IMR-90 (cell line): ENCODE results near the gene BCL6. TPM values are rescaled to one million over a fixed set of nuclear protein-coding genes. Genes with fewer than 3 reads are reported as not detected.

Experiments
- ATAC-seq: fragments of 200-7000 bp; cut with Tn5 transposase; 2 replicates; pipeline ENCODE4 v1.9.1; 2020; ENCODE audit warnings: low read depth, mild to moderate bottlenecking, moderate library complexity
- BruUV-seq: library from RNA; stranded (reverse); fragments of 400-500 nt; replicated peaks from 2 replicates; lab custom pipeline; 2021; lab: Mats Ljungman, UMichigan
- CTCF ChIA-PET: fragments of 300-600 bp; formaldehyde crosslinking; extraction: SDS; loops from one replicate; lab custom pipeline; 2021; ENCODE audit warnings: antibody characterized with exemption; lab: Yijun Ruan, JAX
- POLR2A ChIA-PET: fragments of 300-600 bp; sonication (Branson Sonifier 250); formaldehyde crosslinking; loops from one replicate; lab custom pipeline; 2022; ENCODE audit warnings: antibody characterized with exemption; ENCODE audit not compliant: unreplicated experiment; lab: Charles Lee
- DNase-seq: peaks from one replicate; pipeline ENCODE4 v3.0.0; 2013
- H2AFZ ChIP-seq: replicated peaks from 2 replicates; pipeline ENCODE3; 2013; ENCODE audit warnings: low read length, mild to moderate bottlenecking; ENCODE audit not compliant: poor library complexity
- H2AK5ac ChIP-seq: 2 replicates; pipeline ENCODE4 v1.6.1; 2013; ENCODE audit warnings: low read depth, low read length, inconsistent platforms
- H2AK9ac ChIP-seq: replicated peaks from 2 replicates; pipeline ENCODE3; 2013; ENCODE audit warnings: mild to moderate bottlenecking, low read depth, low read length, moderate library complexity; ENCODE audit not compliant: poor library complexity
- H2BK120ac ChIP-seq: 2 replicates; pipeline ENCODE4 v1.6.1; 2013; ENCODE audit warnings: low read depth, low read length, inconsistent platforms
- H2BK15ac ChIP-seq: 3 replicates; pipeline ENCODE4 v1.6.1; 2013; ENCODE audit warnings: low read depth, low read length, inconsistent platforms
- H2BK20ac ChIP-seq: 2 replicates; pipeline ENCODE4 v1.6.1; 2013; ENCODE audit warnings: low read depth, mild to moderate bottlenecking, inconsistent platforms, low read length, moderate library complexity
- H2BK5ac ChIP-seq: 2 replicates; pipeline ENCODE4 v1.6.1; 2013; ENCODE audit warnings: mild to moderate bottlenecking, low read depth, low read length, inconsistent platforms; ENCODE audit not compliant: poor library complexity, severe bottlenecking
- H3K14ac ChIP-seq: replicated peaks from 2 replicates; pipeline ENCODE4 v1.6.1; 2013; ENCODE audit warnings: low read depth, low read length, inconsistent platforms
- H3K18ac ChIP-seq: 2 replicates; pipeline ENCODE4 v1.6.1; 2013; ENCODE audit warnings: low read depth, low read length, control low read depth
- H3K23ac ChIP-seq: 2 replicates; pipeline ENCODE4 v1.6.1; 2013; ENCODE audit warnings: low read depth, low read length, inconsistent platforms
- H3K27ac ChIP-seq: 2 replicates; pipeline ENCODE4 v1.5.1; 2013; ENCODE audit warnings: mild to moderate bottlenecking, control low read depth, low read length; ENCODE audit not compliant: insufficient read depth
- H3K27me3 ChIP-seq: 2 replicates; pipeline ENCODE4 v1.6.1; 2013; ENCODE audit warnings: low read length; ENCODE audit not compliant: control insufficient read depth, insufficient read depth
- H3K36me3 ChIP-seq: 2 replicates; pipeline ENCODE4 v1.6.1; 2013; ENCODE audit warnings: low read length, mixed read lengths; ENCODE audit not compliant: control insufficient read depth, insufficient read depth
- H3K4ac ChIP-seq: 2 replicates; pipeline ENCODE4 v1.6.1; 2013; ENCODE audit warnings: low read depth, low read length, inconsistent platforms
- H3K4me1 ChIP-seq: 2 replicates; pipeline ENCODE4 v1.6.1; 2013; ENCODE audit warnings: low read length, mixed read lengths; ENCODE audit not compliant: control insufficient read depth, insufficient read depth
- H3K4me2 ChIP-seq: 2 replicates; pipeline ENCODE4 v1.6.1; 2013; ENCODE audit warnings: low read depth, mild to moderate bottlenecking, control low read depth, low read length, moderate library complexity
- H3K4me3 ChIP-seq: 2 replicates; pipeline ENCODE4 v1.5.1; 2013; ENCODE audit warnings: low read depth, mild to moderate bottlenecking, control low read depth, low read length, moderate library complexity; ENCODE audit not compliant: insufficient read depth
- H3K56ac ChIP-seq: 2 replicates; pipeline ENCODE4 v1.6.1; 2013; ENCODE audit warnings: low read length, inconsistent platforms; ENCODE audit not compliant: insufficient read depth; ENCODE audit errors: extremely low read depth
- H3K79me1 ChIP-seq, 2 experiments: 2 replicates each; pipeline ENCODE4 v1.6.1; 2013; ENCODE audit warnings: low read length in 2 of 2, inconsistent platforms in 1 of 2, low read depth in 1 of 2
- H3K9ac ChIP-seq: 2 replicates; pipeline ENCODE4 v1.6.1; 2013; ENCODE audit warnings: low read depth, low read length, control low read depth
- H3K9me1 ChIP-seq: 2 replicates; pipeline ENCODE4 v1.6.1; 2013; ENCODE audit warnings: low read length, inconsistent platforms; ENCODE audit not compliant: insufficient read depth
- H3K9me3 ChIP-seq: 2 replicates; pipeline ENCODE4 v1.6.1; 2013; ENCODE audit warnings: low read length; ENCODE audit not compliant: control insufficient read depth, insufficient read depth
- H4K20me1 ChIP-seq: 2 replicates; pipeline ENCODE4 v1.6.1; 2013; ENCODE audit warnings: low read length, inconsistent platforms; ENCODE audit not compliant: insufficient read depth
- H4K5ac ChIP-seq: 2 replicates; pipeline ENCODE4 v1.6.1; 2013; ENCODE audit warnings: mild to moderate bottlenecking, low read depth, low read length, control low read depth
- H4K8ac ChIP-seq, 2 experiments: 2 replicates each; pipeline ENCODE4 v1.6.1; 2013; ENCODE audit warnings: low read depth in 2 of 2, low read length in 2 of 2, control low read depth in 1 of 2, inconsistent platforms in 1 of 2
- H4K91ac ChIP-seq: 2 replicates; pipeline ENCODE4 v1.6.1; 2013; ENCODE audit warnings: low read depth, low read length, inconsistent platforms; ENCODE audit not compliant: insufficient read depth
- CEBPB ChIP-seq: IDR thresholded peaks from 2 replicates; pipeline ENCODE4 v1.6.1; 2012; ENCODE audit warnings: low read depth, low read length, improper control_type of control experiment
- CHD1 ChIP-seq: IDR thresholded peaks from 2 replicates; pipeline ENCODE4 v1.6.1; 2012; ENCODE audit warnings: low read depth, low read length, improper control_type of control experiment
- CTCF ChIP-seq: conservative IDR thresholded peaks from 2 replicates; pipeline ENCODE4 v1.5.1; 2012; ENCODE audit warnings: mild to moderate bottlenecking, low read depth, low read length, improper control_type of control experiment
- ELK1 ChIP-seq: fragments of 150-350 bp; IDR thresholded peaks from 2 replicates; pipeline ENCODE4 v1.6.1; 2016; ENCODE audit warnings: low read depth, mild to moderate bottlenecking, low read length, moderate library complexity, borderline replicate concordance
- FOS ChIP-seq: fragments of 150-350 bp; IDR thresholded peaks from 2 replicates; pipeline ENCODE4 v1.6.1; 2016; ENCODE audit warnings: low read depth, low read length
- MAZ ChIP-seq: IDR thresholded peaks from 2 replicates; pipeline ENCODE4 v1.6.1; 2012; ENCODE audit warnings: low read depth, mild to moderate bottlenecking, low read length, improper control_type of control experiment, moderate library complexity, borderline replicate concordance
- MXI1 ChIP-seq: IDR thresholded peaks from 2 replicates; pipeline ENCODE4 v1.6.1; 2012; ENCODE audit warnings: low read depth, mild to moderate bottlenecking, low read length, moderate library complexity, borderline replicate concordance
- NFE2L2 ChIP-seq: fragments of 150-350 bp; IDR thresholded peaks from 2 replicates; pipeline ENCODE4 v1.6.1; 2016; ENCODE audit warnings: low read depth, mild to moderate bottlenecking, low read length
- POLR2A ChIP-seq: IDR thresholded peaks from 2 replicates; pipeline ENCODE4 v1.6.1; 2012; ENCODE audit warnings: mild to moderate bottlenecking, low read depth, low read length
- RAD21 ChIP-seq: IDR thresholded peaks from 2 replicates; pipeline ENCODE4 v1.6.1; 2012; ENCODE audit warnings: low read length, improper control_type of control experiment
- RCOR1 ChIP-seq: IDR thresholded peaks from 2 replicates; pipeline ENCODE4 v1.6.1; 2012; ENCODE audit warnings: mild to moderate bottlenecking, low read length, improper control_type of control experiment; ENCODE audit not compliant: insufficient replicate concordance
- RFX5 ChIP-seq: IDR thresholded peaks from 2 replicates; pipeline ENCODE4 v1.8.0; 2012; ENCODE audit warnings: low read depth, mild to moderate bottlenecking, low read length, moderate library complexity
- SMC3 ChIP-seq: fragments of 150-350 bp; IDR thresholded peaks from 2 replicates; pipeline ENCODE4 v1.6.1; 2016; ENCODE audit warnings: low read depth, mild to moderate bottlenecking, antibody characterized with exemption, low read length, moderate library complexity
- WGBS, 2 experiments: methylation state at CpG; one replicate each; pipeline versions ENCODE4 v1.1.5 to v1.1.7; 2013; ENCODE audit warnings: missing lambda C conversion rate in 2 of 2; ENCODE audit not compliant: insufficient read length in 1 of 2; ENCODE audit errors: extremely low coverage in 2 of 2; 5-methylcytosine and 5-hydroxymethylcytosine counted together
- dilution Hi-C: fragments of 300-500 bp; cut with HindIII; formaldehyde crosslinking; loops from one replicate; pipeline ENCODE4 v1.14.3; 2018; ENCODE audit warnings: low sequenced_read_pairs; ENCODE audit not compliant: unreplicated experiment
- in situ Hi-C: fragments of 300-500 bp; cut with MboI; formaldehyde crosslinking; loops from 3 replicates; pipeline ENCODE4 v1.14.3; 2019; ENCODE audit warnings: low sequenced_read_pairs, inconsistent platforms, mixed read lengths
- intact Hi-C: fragments of 100-400 bp; cut with micrococcal nuclease; formaldehyde crosslinking; loops from 2 replicates; pipeline ENCODE4 v1.10.0; 2022
- polyA plus RNA-seq, 3 experiments: library from polyadenylated mRNA; depleted of rRNA; stranded (reverse); fragments of >200 nt; gene quantifications; 2 replicates each; pipeline ENCODE4 v1.2.3, GENCODE V29; 2012; ENCODE audit warnings: low replicate concordance in 1 of 3
- total RNA-seq: library from RNA; depleted of rRNA; stranded (reverse); fragments of >200 nt; gene quantifications from 2 replicates; pipeline ENCODE4 v1.2.3, GENCODE V29; 2012
- TF ChIP-seq, protein P1 (sequence below): fragments of 150-350 bp; IDR thresholded peaks from 2 replicates; pipeline ENCODE4 v1.6.1; 2017; ENCODE audit warnings: mild to moderate bottlenecking, antibody characterized with exemption, low read length, low read depth

Gene BCL6
- total and polyA plus RNA-seq, 2 of the 4 experiments (the other 2 are of a cell fraction): 19.7 to 22.6 TPM

DNA sequence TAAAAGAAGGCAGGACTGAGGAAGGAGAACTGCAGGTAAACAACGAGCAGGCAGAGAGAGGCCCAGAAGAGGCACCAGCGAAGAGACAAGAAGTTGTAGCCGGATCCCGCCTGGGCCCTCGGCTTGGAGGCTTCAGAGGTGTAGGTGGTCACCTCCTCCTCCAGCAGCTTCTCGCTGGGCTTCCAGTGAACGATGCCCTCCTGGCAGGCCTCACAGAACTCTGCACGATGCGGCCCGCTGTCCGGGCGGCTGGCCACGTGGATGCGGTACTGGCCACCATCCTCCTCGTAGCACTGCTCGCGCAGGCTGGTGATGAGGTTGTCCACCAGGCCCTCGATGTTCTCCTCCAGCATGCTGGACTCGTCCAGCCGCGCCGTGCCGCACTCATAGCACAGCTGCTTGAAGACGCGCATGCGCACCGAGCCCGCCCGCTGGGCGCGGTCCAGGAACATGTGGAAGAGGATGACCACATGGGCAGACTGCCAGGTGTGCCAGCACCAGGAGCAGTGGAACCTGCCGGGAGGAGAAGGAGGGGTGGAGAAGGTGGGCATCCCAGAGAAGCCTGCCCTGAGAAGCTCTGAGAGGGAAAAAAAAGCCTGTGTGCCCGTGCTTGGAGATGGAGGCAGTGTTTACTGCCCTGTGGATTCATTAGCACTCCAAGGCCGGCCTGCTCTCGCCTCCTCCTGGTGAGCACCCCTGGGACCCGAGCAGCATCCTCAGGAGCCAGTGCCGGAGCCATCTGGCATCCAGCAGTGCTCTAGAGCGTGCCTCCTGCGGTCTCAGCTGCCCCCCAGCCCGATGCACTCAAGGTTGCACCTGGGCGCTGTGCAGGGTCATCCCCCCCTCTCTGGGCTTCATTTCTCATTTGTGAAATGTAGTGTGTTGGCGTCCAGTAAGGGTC lies 46.5 kb downstream of the BCL6 start:
- Histone ChIP-seq H3K4ac (no peak overlapping the region), H4K5ac (no peak overlapping the region), H3K14ac (no peak overlapping the region), H3K9me3 (no peaks in the 10 kb centered on the region), H3K23ac (no peak overlapping the region), H2BK5ac (no peak overlapping the region), H3K9ac (no peak overlapping the region), H3K56ac (no peak overlapping the region), H3K4me2 (no peak overlapping the region), H3K79me1 (no peaks in the 10 kb centered on the region), H2BK120ac (no peak overlapping the region), H2BK20ac (no peak overlapping the region), H2AK9ac (no peak overlapping the region), H4K8ac (no peak overlapping the region), H3K9me1 (no peaks in the 10 kb centered on the region), H4K20me1 (no peaks in the 10 kb centered on the region), H3K18ac (no peak overlapping the region), H4K91ac (no peak overlapping the region), H3K27ac (no peak overlapping the region), H3K27me3 (peaks cover 24% of the 10 kb centered on the region), H3K36me3 (no peaks in the 10 kb centered on the region), H2AFZ (no peak overlapping the region), H3K4me1 (peaks cover 3% of the 10 kb centered on the region; the same call in 1 of the 2 replicates), H2AK5ac (no peak overlapping the region), H3K4me3 (no peak overlapping the region), H2BK15ac (no peak overlapping the region)
- 65% methylated on average over 4 of the region's 42 CpGs; no CpG with 5 or more reads in 1 of the 2 experiments for WGBS, 2 experiments
- ChIA-PET POLR2A (no interaction called here), CTCF (interaction anchor here (0.7 to 1.4 kb wide), 3 partner anchors 11 to 379 kb away, joined by 3 to 4 read pairs (median 3); no protein-coding TSS in a partner anchor)
- dilution Hi-C loops: loop anchor here (25.0 kb wide), 2 partner anchors 386 to 486 kb away; no protein-coding TSS in a partner anchor
- in situ Hi-C loops: no loop called here
- intact Hi-C loops: no loop called here
- BruUV-seq: no TSS peak
- ATAC-seq: no peak
- DNase-seq: no peak
- TF ChIP-seq POLR2A (no peak), CEBPB (no peak), ELK1 (no peak), NFE2L2 (no peak), MXI1 (no peak), CHD1 (no peak), MAZ (no peak), RCOR1 (no peak), FOS (no peak), RAD21 (no peak), CTCF (no peak), SMC3 (no peak), RFX5 (no peak)
- TF ChIP-seq, protein P1, sequence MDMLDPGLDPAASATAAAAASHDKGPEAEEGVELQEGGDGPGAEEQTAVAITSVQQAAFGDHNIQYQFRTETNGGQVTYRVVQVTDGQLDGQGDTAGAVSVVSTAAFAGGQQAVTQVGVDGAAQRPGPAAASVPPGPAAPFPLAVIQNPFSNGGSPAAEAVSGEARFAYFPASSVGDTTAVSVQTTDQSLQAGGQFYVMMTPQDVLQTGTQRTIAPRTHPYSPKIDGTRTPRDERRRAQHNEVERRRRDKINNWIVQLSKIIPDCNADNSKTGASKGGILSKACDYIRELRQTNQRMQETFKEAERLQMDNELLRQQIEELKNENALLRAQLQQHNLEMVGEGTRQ: no peak
